ENCODE results near the gene GAS2.
A peak's percentile ranks its signal among the peaks of the same experiment; 100 is the strongest.

GAS2 gene

GRCh38 chr11:22787551-22788162 lies 121.2 kb downstream of the GAS2 start:
- DNase-seq (ENCODE audit: low read depth, low spot score) = no peak

- no peak for DNase-seq (ENCODE audit: low read depth, low spot score)
Measured at GRCh38 chr11:22792497-22792896, 126.1 kb downstream of the GAS2 start.

DNA sequence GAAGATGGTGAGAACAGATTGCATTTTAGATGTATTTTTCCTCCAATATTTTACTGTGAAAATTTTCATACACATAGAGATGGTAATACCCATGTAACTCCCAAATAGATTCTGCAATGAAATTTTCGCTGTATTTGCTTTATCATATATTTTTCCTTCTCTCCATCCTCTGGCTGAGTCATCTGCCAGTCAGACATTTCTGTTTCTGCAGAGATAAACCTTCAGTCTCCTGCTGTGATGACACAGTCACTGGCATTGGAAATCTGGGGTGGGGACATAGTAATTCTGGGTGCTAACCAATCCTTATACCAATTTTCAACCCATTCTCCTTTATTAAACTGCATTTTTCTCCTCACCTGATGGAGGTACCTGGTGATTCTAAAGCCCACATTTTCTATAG lies 129.5 kb downstream of the GAS2 start:
- DNase-seq (ENCODE audit: low read depth, low spot score) = no peak

GRCh38 chr11:22797047-22797446 lies 130.6 kb downstream of the GAS2 start:
- no peak for DNase-seq (ENCODE audit: low read depth, low spot score)

DNA sequence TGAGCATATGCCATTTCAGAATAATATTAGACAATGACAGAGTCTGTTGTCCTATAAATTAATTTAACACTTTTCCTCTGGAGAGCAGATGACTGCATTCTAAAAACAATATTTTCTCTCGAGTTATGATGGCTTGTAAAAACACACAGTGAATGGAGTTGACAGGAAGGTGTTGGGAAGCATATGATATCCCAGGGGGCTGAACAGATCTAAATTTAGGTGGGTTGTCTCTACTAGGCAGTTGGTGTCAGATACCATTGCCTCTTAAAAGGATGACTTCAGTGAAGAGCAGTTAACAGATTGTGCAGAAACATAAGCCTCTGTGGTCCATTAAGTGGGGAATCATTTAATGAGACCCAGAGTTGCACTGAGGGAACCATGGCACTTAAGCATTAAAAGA lies 132.5 kb downstream of the GAS2 start:
- no peak for DNase-seq (ENCODE audit: low read depth, low spot score)

DNA sequence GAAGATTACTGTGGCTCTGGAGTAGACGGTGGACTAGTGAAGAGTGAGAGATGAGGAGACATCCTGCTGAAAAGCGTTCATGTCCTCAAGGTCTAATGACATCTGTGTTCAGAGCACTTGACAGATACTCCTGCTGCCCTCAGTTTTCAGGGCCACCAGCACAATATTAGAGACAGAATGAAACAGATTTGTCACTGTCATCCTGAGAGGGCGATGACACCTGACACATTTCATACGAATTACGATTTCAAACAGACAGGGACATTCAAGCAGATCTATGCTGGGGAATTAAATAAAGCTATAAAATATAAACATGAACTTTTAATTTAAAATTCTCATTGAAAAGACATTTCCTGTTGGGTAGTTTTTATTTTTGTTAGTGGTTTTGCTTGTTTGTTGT lies 134.1 kb downstream of the GAS2 start:
- no peak for DNase-seq (ENCODE audit: low read depth, low spot score)

DNA sequence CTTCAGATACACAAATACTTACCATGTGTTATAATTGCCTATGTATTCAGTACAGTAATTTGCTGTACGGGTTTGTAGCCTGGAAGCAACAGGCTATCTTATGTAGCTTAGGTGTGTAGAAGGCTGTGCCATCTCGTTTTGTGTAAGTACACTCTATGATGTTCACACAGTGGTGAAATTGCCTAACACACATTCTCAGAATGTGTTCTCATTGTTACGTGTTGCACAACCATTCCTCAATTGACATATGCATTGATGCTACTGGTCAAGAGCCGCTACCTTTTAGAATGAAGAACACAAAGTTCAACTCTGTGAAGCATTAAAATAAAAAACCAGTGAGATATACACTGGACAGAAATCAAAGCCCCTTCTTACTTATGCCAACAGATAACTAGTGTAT lies 136.4 kb downstream of the GAS2 start:
- DNase-seq (ENCODE audit: low read depth, low spot score) = no peak

DNA sequence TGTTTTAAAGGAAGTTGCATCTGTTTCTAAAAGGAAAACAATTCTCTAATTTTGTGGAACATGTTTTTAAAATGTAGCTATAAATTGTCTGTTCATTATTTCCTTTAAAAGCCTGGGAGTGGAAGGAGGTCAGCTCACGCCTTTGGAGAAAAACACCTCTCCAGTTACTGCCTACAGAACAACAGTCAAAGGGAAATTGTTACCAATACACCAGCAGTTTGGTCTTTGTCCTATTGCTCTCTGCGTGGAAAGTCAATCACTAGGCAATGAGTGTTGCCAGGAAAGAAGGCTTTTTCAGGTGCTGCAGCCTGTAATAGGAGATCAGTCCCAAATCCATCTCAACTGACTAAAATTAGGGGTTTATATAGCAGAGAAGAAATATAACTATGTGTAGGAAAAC lies 141.0 kb downstream of the GAS2 start:
- DNase-seq (ENCODE audit: low read depth, low spot score) = no peak

DNA sequence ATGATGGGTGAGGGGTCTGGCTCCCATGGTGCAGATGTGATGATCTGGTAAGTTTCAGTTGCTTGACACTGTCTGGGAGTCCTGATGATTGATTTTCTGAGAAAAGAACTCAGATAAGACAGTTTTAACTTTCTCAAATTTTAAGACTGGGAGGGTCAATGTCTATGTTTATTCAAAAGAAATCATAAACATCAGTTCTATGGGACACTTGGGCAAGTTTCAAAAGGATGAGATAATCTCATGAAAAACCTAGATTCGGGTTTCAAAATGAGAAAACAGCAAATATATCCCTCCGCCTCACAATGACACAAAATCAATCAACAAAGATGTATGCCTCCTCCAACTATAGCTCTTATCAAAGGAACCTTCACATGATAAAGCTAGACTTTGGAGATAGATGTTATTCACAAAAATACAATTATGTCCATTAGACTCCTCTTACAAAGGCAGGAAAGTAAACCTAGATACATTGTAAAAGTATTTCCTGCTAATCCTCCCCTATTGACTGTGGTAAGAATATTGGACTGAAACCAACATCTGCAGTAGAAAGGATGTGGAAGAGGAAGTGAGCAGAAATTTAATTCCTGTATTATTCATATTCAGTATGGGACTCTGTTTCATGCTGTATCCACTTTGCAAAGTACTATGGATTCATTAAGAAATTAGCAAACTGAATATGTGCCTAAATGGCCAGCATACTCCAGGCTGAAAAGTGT lies 141.6 kb downstream of the GAS2 start:
- no peak for DNase-seq (ENCODE audit: low read depth, low spot score)

DNA sequence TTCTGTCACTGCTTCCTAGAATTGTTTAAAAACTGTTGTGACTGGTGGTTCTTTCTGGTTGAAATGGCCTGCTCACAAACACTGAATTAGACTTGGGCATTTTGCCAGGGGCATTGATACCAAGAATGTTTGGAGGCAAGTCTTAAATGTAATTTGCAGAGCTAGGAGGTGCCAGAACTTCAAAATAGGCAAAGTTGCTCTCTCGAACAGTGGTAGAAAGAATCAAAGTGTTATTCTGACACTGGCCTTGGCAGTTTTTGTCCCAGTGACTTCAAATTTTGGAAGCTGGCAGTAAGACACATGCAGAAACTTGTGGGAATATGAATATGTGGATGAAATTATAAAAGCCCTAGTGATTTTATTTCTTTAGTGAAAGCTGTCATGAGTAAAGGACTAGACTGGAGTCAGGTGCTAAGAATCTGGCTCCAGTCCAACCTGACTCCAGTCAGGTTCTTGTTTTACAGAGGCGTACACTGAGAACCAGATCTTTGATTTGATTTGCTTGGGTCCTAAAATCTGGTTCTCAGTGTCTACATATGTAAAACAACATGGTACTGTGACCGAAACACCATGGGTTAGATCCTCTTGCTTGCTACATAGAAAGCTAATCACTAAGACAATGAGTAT lies 142.3 kb downstream of the GAS2 start:
- no peak for DNase-seq (ENCODE audit: low read depth, low spot score)

DNA sequence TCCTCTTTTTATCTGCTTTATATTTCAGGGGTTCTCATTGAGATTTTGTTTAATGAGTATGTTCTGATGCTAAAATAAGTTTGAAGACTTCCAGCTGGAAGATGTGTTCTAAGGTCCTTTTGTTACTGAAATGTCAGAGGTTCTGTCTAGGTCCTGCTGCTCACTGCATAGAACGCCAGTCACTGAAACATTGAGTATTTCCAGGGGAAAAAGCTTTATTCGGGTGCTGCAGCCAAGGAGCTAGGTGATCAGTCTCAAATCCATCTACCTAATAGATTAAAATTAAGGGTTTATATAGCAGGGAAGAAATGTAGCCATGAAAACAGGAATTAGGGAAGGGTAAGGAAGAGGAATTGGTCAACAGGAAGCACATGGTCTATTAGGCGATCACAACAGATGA lies 143.5 kb downstream of the GAS2 start:
- no peak for DNase-seq (ENCODE audit: low read depth, low spot score)

DNA sequence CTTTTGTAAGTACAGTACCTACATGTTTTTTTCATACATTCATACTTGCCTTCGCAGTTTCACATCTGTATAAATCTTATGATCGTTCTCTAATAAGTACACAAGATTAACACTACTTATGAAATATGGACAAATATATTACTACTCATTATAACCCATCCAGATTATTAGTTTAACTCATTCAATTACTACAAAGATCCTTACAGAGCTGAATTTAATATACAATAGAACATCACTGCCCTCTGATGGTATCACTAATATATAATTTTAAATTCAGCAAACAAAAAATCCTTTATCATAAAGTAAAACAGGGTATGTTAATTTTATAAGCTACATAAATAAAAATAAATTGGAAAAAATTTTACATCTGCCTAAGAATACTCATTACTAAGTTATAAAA lies 155.8 kb downstream of the GAS2 start:
- no peak for DNase-seq (ENCODE audit: low read depth, low spot score)

- no peak for DNase-seq (ENCODE audit: low read depth, low spot score)
Measured at GRCh38 chr11:22828373-22828772, 162.0 kb downstream of the GAS2 start.

GRCh38 chr11:22829231-22830081 lies 163.0 kb downstream of the GAS2 start, which contains the start of gene SVIP:
Gene SVIP, minus strand, starts transcription at chr11:22829801. Its CDS starts 53 bp downstream, at chr11:22829748.
- DNase-seq (ENCODE audit: low read depth, low spot score) = peak; percentile 40

DNA sequence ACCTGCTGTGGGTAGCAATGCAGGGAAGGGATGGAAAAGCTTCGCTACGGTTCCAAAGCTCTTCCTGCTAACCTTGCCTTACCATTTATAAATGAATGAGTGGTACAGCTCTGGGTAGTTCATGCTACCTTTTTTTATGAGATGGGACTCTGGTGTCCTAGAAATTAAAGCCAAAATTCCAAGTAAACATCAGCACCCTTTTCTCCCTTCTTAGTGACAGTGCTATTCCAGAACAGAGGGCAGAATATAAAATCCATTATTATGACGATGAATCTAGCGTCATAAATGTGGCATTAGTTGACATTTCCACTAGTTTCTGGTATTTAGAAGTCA lies 163.6 kb downstream of the GAS2 start:
- DNase-seq (ENCODE audit: low read depth, low spot score) = no peak

- no peak for DNase-seq (ENCODE audit: low read depth, low spot score)
Measured at GRCh38 chr11:22832315-22833015, 166.1 kb downstream of the GAS2 start.

DNA sequence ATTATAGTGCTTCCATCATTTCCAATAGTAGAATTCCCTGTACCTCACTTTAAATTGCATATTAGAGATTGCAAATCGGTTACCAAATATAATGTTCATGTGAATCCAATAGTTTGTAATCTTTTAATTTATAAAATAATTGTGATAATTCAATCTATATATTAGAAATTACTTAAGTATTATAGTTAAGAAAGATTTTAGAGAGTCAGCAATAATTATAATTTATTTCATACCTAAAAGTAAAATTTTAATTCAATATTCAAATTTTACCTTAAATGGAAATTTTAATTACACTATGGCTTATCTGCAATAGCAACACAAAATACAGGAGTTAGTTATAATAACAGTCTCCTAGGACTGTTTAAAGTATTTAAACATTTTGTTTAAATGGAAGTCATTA lies 180.3 kb downstream of the GAS2 start:
- no peak for DNase-seq (ENCODE audit: low read depth, low spot score)

- no peak for DNase-seq (ENCODE audit: low read depth, low spot score)
Measured at GRCh38 chr11:22851477-22851876, 185.1 kb downstream of the GAS2 start.

DNA sequence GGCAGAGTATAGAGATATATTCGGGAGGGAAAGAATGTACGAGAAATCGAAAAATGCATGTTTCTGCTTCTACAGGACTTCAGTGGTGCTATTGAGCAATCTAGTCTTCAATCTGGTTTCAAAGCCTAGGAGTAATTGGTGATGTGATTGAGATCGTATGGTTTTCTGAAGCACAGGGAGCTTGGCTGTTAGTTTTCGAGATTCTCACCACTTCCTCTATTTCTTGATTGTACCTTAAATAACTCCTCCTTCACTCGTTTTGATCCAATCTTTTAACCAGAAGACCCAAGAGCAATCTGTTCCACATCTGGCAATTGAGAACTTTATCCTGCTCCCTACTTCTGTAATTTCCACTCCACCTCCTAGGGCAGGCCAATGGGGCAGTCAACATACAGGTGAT lies 193.3 kb downstream of the GAS2 start:
- DNase-seq (ENCODE audit: low read depth, low spot score) = no peak

DNA sequence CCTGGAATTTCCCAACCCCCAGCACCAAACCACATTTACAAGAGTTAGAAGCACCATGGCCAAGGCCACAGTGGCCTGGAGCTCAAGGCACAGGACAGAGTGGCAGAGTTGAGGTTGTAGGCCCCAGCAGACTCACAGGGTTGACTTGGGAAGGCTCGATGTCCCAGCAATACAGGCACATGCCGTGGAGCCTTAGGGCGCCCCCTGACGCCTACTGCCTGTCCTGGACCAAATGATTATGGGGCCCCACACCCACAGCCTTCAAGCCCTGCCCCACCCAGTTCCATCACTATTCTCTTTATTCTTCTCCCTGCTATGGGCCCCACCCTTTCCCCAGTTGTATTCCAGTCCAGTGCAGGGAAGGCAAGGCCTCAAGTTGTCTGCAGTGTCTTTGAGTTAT lies 193.8 kb downstream of the GAS2 start, which contains the start of gene CCDC179:
TSS of gene CCDC179 (minus strand) at position 234 of the 400 bp plus-strand sequence. CDS start at position 181, 53 bp downstream.
- DNase-seq (ENCODE audit: low read depth, low spot score) = no peak

All from iPS DF 19.7 (cell line).